Vagina (tissue), 2 donors: ENCODE data around the gene DPYD.

Experiments
- POLR2A ChIP-seq, 2 donors: fragments of 450-650 bp; IDR thresholded peaks; one replicate each; pipeline ENCODE4 v1.6.1; 2017; ENCODE audit warnings: antibody characterized with exemption in 2 of 2, mild to moderate bottlenecking in 2 of 2, moderate library complexity in 2 of 2
- POLR2AphosphoS5 ChIP-seq, 2 donors: sonication (generic); formaldehyde crosslinking; IDR thresholded peaks; one replicate each; pipeline ENCODE4 v1.9.0; 2017; ENCODE audit warnings: antibody characterized with exemption in 2 of 2, mild to moderate bottlenecking in 2 of 2, low read depth in 1 of 2; ENCODE audit not compliant: insufficient read depth in 1 of 2
- TF ChIP-seq, protein P1 (sequence below), 3 experiments: fragments of 450-650 bp in 2 of 3; fragments of 200-600 bp in 1 of 3; sonication (generic) in 1 of 3; IDR thresholded peaks; one replicate each; pipeline ENCODE4 v1.5.1; 2017 to 2019; ENCODE audit warnings: antibody characterized with exemption in 3 of 3, mild to moderate bottlenecking in 2 of 3, moderate library complexity in 2 of 3

DNA sequence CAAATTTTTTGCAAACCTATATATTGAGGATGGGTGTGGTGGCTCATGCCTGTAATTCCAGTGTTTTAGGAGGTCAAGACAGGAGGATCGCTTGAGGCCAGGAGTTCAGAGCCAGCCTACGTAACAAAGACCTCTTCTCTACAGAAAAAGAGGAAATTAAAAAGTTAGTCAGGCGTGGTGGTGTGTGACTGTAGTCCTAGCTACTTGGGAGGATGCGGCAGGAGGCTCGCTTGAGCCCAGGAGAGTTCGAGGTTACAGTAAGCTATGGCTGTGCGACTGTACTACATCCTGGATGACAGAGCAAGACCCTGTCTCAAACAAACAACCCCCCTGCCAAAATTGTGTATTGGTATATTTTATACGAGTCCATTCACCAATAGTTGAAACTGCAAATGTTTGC lies 589.7 kb downstream of the DPYD start:
- no peak for TF ChIP-seq POLR2AphosphoS5 (IDR thresholded peaks at IDR 0.05; ENCODE audit: insufficient read depth in 1 of 2, low read depth in 1 of 2)
- TF ChIP-seq, protein P1, sequence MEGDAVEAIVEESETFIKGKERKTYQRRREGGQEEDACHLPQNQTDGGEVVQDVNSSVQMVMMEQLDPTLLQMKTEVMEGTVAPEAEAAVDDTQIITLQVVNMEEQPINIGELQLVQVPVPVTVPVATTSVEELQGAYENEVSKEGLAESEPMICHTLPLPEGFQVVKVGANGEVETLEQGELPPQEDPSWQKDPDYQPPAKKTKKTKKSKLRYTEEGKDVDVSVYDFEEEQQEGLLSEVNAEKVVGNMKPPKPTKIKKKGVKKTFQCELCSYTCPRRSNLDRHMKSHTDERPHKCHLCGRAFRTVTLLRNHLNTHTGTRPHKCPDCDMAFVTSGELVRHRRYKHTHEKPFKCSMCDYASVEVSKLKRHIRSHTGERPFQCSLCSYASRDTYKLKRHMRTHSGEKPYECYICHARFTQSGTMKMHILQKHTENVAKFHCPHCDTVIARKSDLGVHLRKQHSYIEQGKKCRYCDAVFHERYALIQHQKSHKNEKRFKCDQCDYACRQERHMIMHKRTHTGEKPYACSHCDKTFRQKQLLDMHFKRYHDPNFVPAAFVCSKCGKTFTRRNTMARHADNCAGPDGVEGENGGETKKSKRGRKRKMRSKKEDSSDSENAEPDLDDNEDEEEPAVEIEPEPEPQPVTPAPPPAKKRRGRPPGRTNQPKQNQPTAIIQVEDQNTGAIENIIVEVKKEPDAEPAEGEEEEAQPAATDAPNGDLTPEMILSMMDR (IDR thresholded peaks at IDR 0.05) = no peak
- no peak for TF ChIP-seq POLR2A (IDR thresholded peaks at IDR 0.05)
